GM12878 (cell line): ENCODE data around the gene LPAR5. TPM values are rescaled to one million over a fixed set of nuclear protein-coding genes. Genes with fewer than 3 reads are reported as not detected.

Experiments
- BCL11A ChIP-seq: IDR thresholded peaks from 2 replicates; pipeline ENCODE4 v1.6.1; 2011; ENCODE audit warnings: low read depth, low read length
- EGR1 ChIP-seq, 2 experiments: IDR thresholded peaks; 1 replicate in 1 of 2; 2 replicates in 1 of 2; pipeline ENCODE4 v1.6.1; 2011 to 2012; ENCODE audit warnings: low read depth in 2 of 2, low read length in 2 of 2, borderline replicate concordance in 1 of 2, mild to moderate bottlenecking in 1 of 2, moderate library complexity in 1 of 2
- HCFC1 ChIP-seq: fragments of 150-350 bp; IDR thresholded peaks from 2 replicates; pipeline ENCODE4 v1.6.1; 2014; ENCODE audit warnings: low read length
- HDAC2 ChIP-seq: fragments of 200-600 bp; sonication (generic); IDR thresholded peaks from 2 replicates; pipeline ENCODE4 v1.6.1; 2017
- HSF1 ChIP-seq: fragments of 150-350 bp; IDR thresholded peaks from 2 replicates; pipeline ENCODE4 v1.6.1; 2014; ENCODE audit warnings: mild to moderate bottlenecking, low read depth, low read length
- IRF4 ChIP-seq: IDR thresholded peaks from 2 replicates; pipeline ENCODE4 v1.6.1; 2011; ENCODE audit warnings: low read depth, low read length
- MLLT1 ChIP-seq: fragments of 450-650 bp; IDR thresholded peaks from 2 replicates; pipeline ENCODE4 v1.6.1; 2016; ENCODE audit warnings: mild to moderate bottlenecking
- NFXL1 ChIP-seq: fragments of 450-650 bp; IDR thresholded peaks from 2 replicates; pipeline ENCODE4 v1.6.1; 2017; ENCODE audit warnings: antibody characterized with exemption, mild to moderate bottlenecking, borderline replicate concordance
- RAD21 ChIP-seq: IDR thresholded peaks from 2 replicates; pipeline ENCODE4 v1.6.1; 2011; ENCODE audit warnings: mild to moderate bottlenecking, low read depth, low read length, moderate library complexity; ENCODE audit not compliant: insufficient read depth
- RB1 ChIP-seq: fragments of 450-650 bp; formaldehyde crosslinking; IDR thresholded peaks from 2 replicates; pipeline ENCODE4 v1.6.1; 2017; ENCODE audit warnings: mild to moderate bottlenecking, borderline replicate concordance
- SRF ChIP-seq, 2 experiments: IDR thresholded peaks; 2 replicates each; pipeline ENCODE4 v1.6.1; 2011; ENCODE audit warnings: low read depth in 2 of 2, low read length in 2 of 2, mild to moderate bottlenecking in 1 of 2, moderate library complexity in 1 of 2
- STAT1 ChIP-seq: fragments of 450-650 bp; conservative IDR thresholded peaks from 2 replicates; pipeline ENCODE4 v1.6.1; 2014; ENCODE audit warnings: antibody characterized with exemption, mild to moderate bottlenecking
- USF1 ChIP-seq: IDR thresholded peaks from 2 replicates; pipeline ENCODE4 v1.6.1; 2011; ENCODE audit warnings: borderline replicate concordance, low read depth, mild to moderate bottlenecking, moderate library complexity, mixed read lengths, low read length; ENCODE audit not compliant: insufficient read depth; ENCODE audit errors: extremely low read length
- WRNIP1 ChIP-seq: IDR thresholded peaks from 2 replicates; pipeline ENCODE4 v1.6.1; 2011; ENCODE audit warnings: low read depth, low read length, improper control_type of control experiment, borderline replicate concordance
- ZNF384 ChIP-seq: IDR thresholded peaks from 2 replicates; pipeline ENCODE4 v1.6.1; 2012; ENCODE audit warnings: low read depth, mild to moderate bottlenecking, low read length, improper control_type of control experiment, borderline replicate concordance
- polyA plus RNA-seq, 11 experiments: library from polyadenylated mRNA; depleted of rRNA in 4 of 11; unstranded in 6 of 11; stranded (reverse) in 5 of 11; fragments of >200 nt; fragmentation: Nextera tagmentation in 4 of 11; fragmentation: Illumina TruSeq in 1 of 11; extraction: Ambion mirVana in 4 of 11; extraction: Trizol in 1 of 11; gene quantifications; 1 replicate in 1 of 11; 2 replicates in 10 of 11; pipeline versions ENCODE4 v1.2.1 to v1.2.3, GENCODE V29; 2011 to 2016; ENCODE audit warnings: inconsistent platforms in 2 of 11, missing spikeins in 2 of 11, low read depth in 1 of 11
- total RNA-seq, 4 experiments: library from RNA; depleted of rRNA in 3 of 4; stranded (reverse); fragments of >200 nt in 3 of 4; fragmentation: Illumina TruSeq in 1 of 4; extraction: Trizol in 1 of 4; gene quantifications; 2 replicates each; pipeline versions ENCODE4 v1.2.1 to v1.2.3, GENCODE V29; 2013 to 2021
- TF ChIP-seq, protein P1 (sequence below): IDR thresholded peaks from 2 replicates; pipeline ENCODE4 v1.6.1; 2012; ENCODE audit warnings: improper control_type of control experiment, low read depth, low read length; ENCODE audit not compliant: insufficient replicate concordance
- TF ChIP-seq, protein P2 (sequence below): IDR thresholded peaks from 2 replicates; pipeline ENCODE4 v1.6.1; 2011; ENCODE audit warnings: mild to moderate bottlenecking, low read depth, low read length, moderate library complexity; ENCODE audit not compliant: insufficient replicate concordance
- TF ChIP-seq, protein P3 (sequence below): fragments of 450-650 bp; IDR thresholded peaks from 2 replicates; pipeline ENCODE4 v1.6.1; 2014; ENCODE audit warnings: mild to moderate bottlenecking

Gene LPAR5
- total and polyA plus RNA-seq, 10 of the 15 experiments (the other 5 are each of a cell fraction or from before 2014, with no cell fraction given): 1.3 to 7.9 (median 5.3) TPM

- TF ChIP-seq HSF1: no peak
- no peak for TF ChIP-seq MLLT1
- no peak for TF ChIP-seq HCFC1
- TF ChIP-seq RB1: no peak
- peak; percentile 33; the same call in 1 of the 2 replicates for TF ChIP-seq IRF4
- TF ChIP-seq WRNIP1: no peak
- no peak for TF ChIP-seq ZNF384
- TF ChIP-seq, protein P1, sequence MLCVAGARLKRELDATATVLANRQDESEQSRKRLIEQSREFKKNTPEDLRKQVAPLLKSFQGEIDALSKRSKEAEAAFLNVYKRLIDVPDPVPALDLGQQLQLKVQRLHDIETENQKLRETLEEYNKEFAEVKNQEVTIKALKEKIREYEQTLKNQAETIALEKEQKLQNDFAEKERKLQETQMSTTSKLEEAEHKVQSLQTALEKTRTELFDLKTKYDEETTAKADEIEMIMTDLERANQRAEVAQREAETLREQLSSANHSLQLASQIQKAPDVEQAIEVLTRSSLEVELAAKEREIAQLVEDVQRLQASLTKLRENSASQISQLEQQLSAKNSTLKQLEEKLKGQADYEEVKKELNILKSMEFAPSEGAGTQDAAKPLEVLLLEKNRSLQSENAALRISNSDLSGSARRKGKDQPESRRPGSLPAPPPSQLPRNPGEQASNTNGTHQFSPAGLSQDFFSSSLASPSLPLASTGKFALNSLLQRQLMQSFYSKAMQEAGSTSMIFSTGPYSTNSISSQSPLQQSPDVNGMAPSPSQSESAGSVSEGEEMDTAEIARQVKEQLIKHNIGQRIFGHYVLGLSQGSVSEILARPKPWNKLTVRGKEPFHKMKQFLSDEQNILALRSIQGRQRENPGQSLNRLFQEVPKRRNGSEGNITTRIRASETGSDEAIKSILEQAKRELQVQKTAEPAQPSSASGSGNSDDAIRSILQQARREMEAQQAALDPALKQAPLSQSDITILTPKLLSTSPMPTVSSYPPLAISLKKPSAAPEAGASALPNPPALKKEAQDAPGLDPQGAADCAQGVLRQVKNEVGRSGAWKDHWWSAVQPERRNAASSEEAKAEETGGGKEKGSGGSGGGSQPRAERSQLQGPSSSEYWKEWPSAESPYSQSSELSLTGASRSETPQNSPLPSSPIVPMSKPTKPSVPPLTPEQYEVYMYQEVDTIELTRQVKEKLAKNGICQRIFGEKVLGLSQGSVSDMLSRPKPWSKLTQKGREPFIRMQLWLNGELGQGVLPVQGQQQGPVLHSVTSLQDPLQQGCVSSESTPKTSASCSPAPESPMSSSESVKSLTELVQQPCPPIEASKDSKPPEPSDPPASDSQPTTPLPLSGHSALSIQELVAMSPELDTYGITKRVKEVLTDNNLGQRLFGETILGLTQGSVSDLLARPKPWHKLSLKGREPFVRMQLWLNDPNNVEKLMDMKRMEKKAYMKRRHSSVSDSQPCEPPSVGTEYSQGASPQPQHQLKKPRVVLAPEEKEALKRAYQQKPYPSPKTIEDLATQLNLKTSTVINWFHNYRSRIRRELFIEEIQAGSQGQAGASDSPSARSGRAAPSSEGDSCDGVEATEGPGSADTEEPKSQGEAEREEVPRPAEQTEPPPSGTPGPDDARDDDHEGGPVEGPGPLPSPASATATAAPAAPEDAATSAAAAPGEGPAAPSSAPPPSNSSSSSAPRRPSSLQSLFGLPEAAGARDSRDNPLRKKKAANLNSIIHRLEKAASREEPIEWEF: no peak
- TF ChIP-seq, protein P2, sequence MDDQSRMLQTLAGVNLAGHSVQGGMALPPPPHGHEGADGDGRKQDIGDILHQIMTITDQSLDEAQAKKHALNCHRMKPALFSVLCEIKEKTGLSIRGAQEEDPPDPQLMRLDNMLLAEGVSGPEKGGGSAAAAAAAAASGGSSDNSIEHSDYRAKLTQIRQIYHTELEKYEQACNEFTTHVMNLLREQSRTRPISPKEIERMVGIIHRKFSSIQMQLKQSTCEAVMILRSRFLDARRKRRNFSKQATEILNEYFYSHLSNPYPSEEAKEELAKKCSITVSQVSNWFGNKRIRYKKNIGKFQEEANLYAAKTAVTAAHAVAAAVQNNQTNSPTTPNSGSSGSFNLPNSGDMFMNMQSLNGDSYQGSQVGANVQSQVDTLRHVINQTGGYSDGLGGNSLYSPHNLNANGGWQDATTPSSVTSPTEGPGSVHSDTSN: no peak
- TF ChIP-seq RAD21: peak; percentile 59
- no peak for TF ChIP-seq EGR1 (IDR thresholded peaks at IDR 0.05; ENCODE audit: borderline replicate concordance in 1 of 2, low read depth in 2 of 2, low read length in 2 of 2)
- no peak for TF ChIP-seq NFXL1
- TF ChIP-seq HDAC2: no peak
- TF ChIP-seq, protein P3, sequence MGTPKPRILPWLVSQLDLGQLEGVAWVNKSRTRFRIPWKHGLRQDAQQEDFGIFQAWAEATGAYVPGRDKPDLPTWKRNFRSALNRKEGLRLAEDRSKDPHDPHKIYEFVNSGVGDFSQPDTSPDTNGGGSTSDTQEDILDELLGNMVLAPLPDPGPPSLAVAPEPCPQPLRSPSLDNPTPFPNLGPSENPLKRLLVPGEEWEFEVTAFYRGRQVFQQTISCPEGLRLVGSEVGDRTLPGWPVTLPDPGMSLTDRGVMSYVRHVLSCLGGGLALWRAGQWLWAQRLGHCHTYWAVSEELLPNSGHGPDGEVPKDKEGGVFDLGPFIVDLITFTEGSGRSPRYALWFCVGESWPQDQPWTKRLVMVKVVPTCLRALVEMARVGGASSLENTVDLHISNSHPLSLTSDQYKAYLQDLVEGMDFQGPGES: no peak
- no peak for TF ChIP-seq SRF (IDR thresholded peaks at IDR 0.05; ENCODE audit: low read depth in 2 of 2, low read length in 2 of 2)
- no peak for TF ChIP-seq STAT1
- no peak for TF ChIP-seq BCL11A
- TF ChIP-seq USF1: no peak
Observed at GRCh38 chr12:6684609-6685008, 48.9 kb upstream of the LPAR5 start (continued).
